Prostate gland (tissue), 2 donors: ENCODE results near the gene CELF2.

Experiments used
- CTCF ChIP-seq, 4 experiments: fragments of 200-600 bp in 2 of 4; fragments of 450-650 bp in 2 of 4; sonication (generic) in 2 of 4; IDR thresholded peaks; 1 replicate in 3 of 4; 2 replicates in 1 of 4; pipeline ENCODE4 v1.5.1; 2016 to 2019; ENCODE audit warnings: antibody characterized with exemption in 4 of 4, mild to moderate bottlenecking in 2 of 4, moderate library complexity in 2 of 4
- POLR2A ChIP-seq: fragments of 450-650 bp; IDR thresholded peaks from one replicate; pipeline ENCODE4 v1.6.1; 2016; ENCODE audit warnings: antibody characterized with exemption, mild to moderate bottlenecking
- POLR2AphosphoS5 ChIP-seq: sonication (generic); formaldehyde crosslinking; IDR thresholded peaks from one replicate; pipeline ENCODE4 v1.6.1; 2017; ENCODE audit warnings: antibody characterized with exemption

- no peak for TF ChIP-seq POLR2A
- TF ChIP-seq CTCF (IDR thresholded peaks at IDR 0.05), result no peak
- no peak for TF ChIP-seq POLR2AphosphoS5
Observed at GRCh38 chr10:11328264-11329061, 310.8 kb downstream of the CELF2 start.
